ENCODE data around the gene SDHAF4.

Gene SDHAF4

GRCh38 chr6:70566751-70567382, at the start of gene SDHAF4:
Gene SDHAF4, plus strand, starts transcription at chr6:70566930. Its CDS starts 11 bp downstream, at chr6:70566941.
- H3K9me3 ChIP-seq (ENCODE audit: control insufficient read depth in 2 of 2, low read length in 2 of 2) = no peaks in the 10 kb centered on the region
- peak within 1 kb of the TSS; percentile 67 to 80 for H3K27ac ChIP-seq (ENCODE audit: low read depth in 2 of 2, low read length in 2 of 2)
- H3K9ac ChIP-seq (ENCODE audit: low read depth in 1 of 2, low read length in 2 of 2) = peak within 1 kb of the TSS; percentile 89 to 91

DNA sequence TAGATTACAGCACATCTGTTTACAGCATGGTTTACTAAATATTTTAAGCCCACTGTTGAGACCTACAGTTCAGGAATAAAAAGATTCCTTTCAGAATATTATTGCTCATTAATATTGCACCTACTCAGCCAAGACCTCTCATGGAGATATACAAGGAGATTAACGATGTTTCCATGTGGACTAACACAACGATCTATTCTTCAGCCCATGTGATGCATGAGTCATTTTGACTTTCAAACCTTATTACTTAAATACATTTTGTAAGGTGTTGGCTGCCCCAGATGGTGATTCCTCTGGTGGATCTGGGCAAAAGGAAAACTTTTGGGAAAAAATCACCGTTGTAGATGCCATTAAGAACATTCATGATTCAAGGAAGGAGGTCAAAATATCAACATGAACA, 48.0 kb upstream of the SDHAF4 start:
- no peaks in the 10 kb centered on the region for H3K9me3 ChIP-seq (ENCODE audit: control insufficient read depth in 2 of 2, low read length in 2 of 2)
- no peak overlapping the region for H3K27ac ChIP-seq (ENCODE audit: low read depth in 2 of 2, low read length in 2 of 2)
- no peak overlapping the region for H3K9ac ChIP-seq (ENCODE audit: low read depth in 1 of 2, low read length in 2 of 2)

More at GRCh38 chr6:70566751-70567382, at the start of gene SDHAF4:
- H3K4me1 ChIP-seq (ENCODE audit: control insufficient read depth in 2 of 2, insufficient read depth in 2 of 2, low read length in 2 of 2) = peaks cover 0 to 6% of the 10 kb centered on the region in 2 donors
- peak within 1 kb of the TSS; percentile 82 to 83 for H3K4me3 ChIP-seq (ENCODE audit: low read length in 2 of 2)
- no peaks in the 10 kb centered on the region for H3K27me3 ChIP-seq (ENCODE audit: control insufficient read depth in 2 of 2, insufficient read depth in 2 of 2, low read length in 2 of 2)
- H3K36me3 ChIP-seq (ENCODE audit: control insufficient read depth in 2 of 2, insufficient read depth in 2 of 2, low read length in 2 of 2) = no peaks in the 10 kb centered on the region

DNA sequence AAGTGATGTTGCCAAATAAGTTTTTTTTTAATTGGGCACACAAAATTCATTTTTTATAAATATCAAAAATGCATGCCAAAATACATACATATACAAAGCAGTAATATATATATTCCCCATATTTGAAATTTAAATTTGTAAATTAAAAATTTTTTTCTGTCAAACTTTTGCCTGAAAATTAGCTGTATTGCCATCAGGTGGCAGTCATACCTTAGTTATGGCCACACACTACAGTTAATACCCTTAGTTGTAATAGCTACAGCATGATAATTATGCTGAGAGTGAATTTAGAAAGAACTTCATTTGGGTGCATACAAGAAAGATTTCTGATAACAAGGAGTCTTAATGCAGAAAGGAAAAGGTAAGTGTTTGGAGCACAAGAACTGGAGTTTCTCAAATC, 46.2 kb upstream of the SDHAF4 start:
- Histone ChIP-seq H3K27ac (ENCODE audit: low read depth in 2 of 2, low read length in 2 of 2) (no peak overlapping the region), H3K4me3 (ENCODE audit: low read length in 2 of 2) (no peak overlapping the region), H3K4me1 (ENCODE audit: control insufficient read depth in 2 of 2, insufficient read depth in 2 of 2, low read length in 2 of 2) (no peaks in the 10 kb centered on the region), H3K36me3 (ENCODE audit: control insufficient read depth in 2 of 2, insufficient read depth in 2 of 2, low read length in 2 of 2) (peaks cover 2 to 4% of the 10 kb centered on the region in 2 donors), H3K27me3 (ENCODE audit: control insufficient read depth in 2 of 2, insufficient read depth in 2 of 2, low read length in 2 of 2) (no peaks in the 10 kb centered on the region), H3K9ac (ENCODE audit: low read depth in 1 of 2, low read length in 2 of 2) (no peak overlapping the region), H3K9me3 (ENCODE audit: control insufficient read depth in 2 of 2, low read length in 2 of 2) (no peaks in the 10 kb centered on the region)

More for the DNA sequence above, 48.0 kb upstream of the SDHAF4 start:
- Histone ChIP-seq H3K27me3 (ENCODE audit: control insufficient read depth in 2 of 2, insufficient read depth in 2 of 2, low read length in 2 of 2) (no peaks in the 10 kb centered on the region), H3K4me3 (ENCODE audit: low read length in 2 of 2) (no peak overlapping the region), H3K4me1 (ENCODE audit: control insufficient read depth in 2 of 2, insufficient read depth in 2 of 2, low read length in 2 of 2) (no peaks in the 10 kb centered on the region), H3K36me3 (ENCODE audit: control insufficient read depth in 2 of 2, insufficient read depth in 2 of 2, low read length in 2 of 2) (peaks cover under 1 to 4% of the 10 kb centered on the region in 2 donors)

- Histone ChIP-seq H3K9me3 (ENCODE audit: control insufficient read depth in 2 of 2, low read length in 2 of 2) (no peaks in the 10 kb centered on the region), H3K27ac (ENCODE audit: low read depth in 2 of 2, low read length in 2 of 2) (no peak overlapping the region), H3K9ac (ENCODE audit: low read depth in 1 of 2, low read length in 2 of 2) (no peak overlapping the region), H3K36me3 (ENCODE audit: control insufficient read depth in 2 of 2, insufficient read depth in 2 of 2, low read length in 2 of 2) (peaks cover 8 to 14% of the 10 kb centered on the region in 2 donors), H3K27me3 (ENCODE audit: control insufficient read depth in 2 of 2, insufficient read depth in 2 of 2, low read length in 2 of 2) (no peaks in the 10 kb centered on the region), H3K4me1 (ENCODE audit: control insufficient read depth in 2 of 2, insufficient read depth in 2 of 2, low read length in 2 of 2) (no peaks in the 10 kb centered on the region), H3K4me3 (ENCODE audit: low read length in 2 of 2) (no peak overlapping the region)
These were observed 41.9 kb upstream of the SDHAF4 start for GRCh38 chr6:70524721-70525286.

- no peak overlapping the region for H3K27ac ChIP-seq (ENCODE audit: low read depth in 2 of 2, low read length in 2 of 2)
- no peak overlapping the region for H3K4me3 ChIP-seq (ENCODE audit: low read length in 2 of 2)
- H3K36me3 ChIP-seq (ENCODE audit: control insufficient read depth in 2 of 2, insufficient read depth in 2 of 2, low read length in 2 of 2) = peaks cover 10 to 14% of the 10 kb centered on the region in 2 donors
- no peaks in the 10 kb centered on the region for H3K4me1 ChIP-seq (ENCODE audit: control insufficient read depth in 2 of 2, insufficient read depth in 2 of 2, low read length in 2 of 2)
- H3K9me3 ChIP-seq (ENCODE audit: control insufficient read depth in 2 of 2, low read length in 2 of 2) = no peaks in the 10 kb centered on the region
- no peaks in the 10 kb centered on the region for H3K27me3 ChIP-seq (ENCODE audit: control insufficient read depth in 2 of 2, insufficient read depth in 2 of 2, low read length in 2 of 2)
- no peak overlapping the region for H3K9ac ChIP-seq (ENCODE audit: low read depth in 1 of 2, low read length in 2 of 2)
These were observed 39.5 kb upstream of the SDHAF4 start for GRCh38 chr6:70527071-70527737.

GRCh38 chr6:70530023-70530422, 36.7 kb upstream of the SDHAF4 start:
- Histone ChIP-seq H3K4me1 (ENCODE audit: control insufficient read depth in 2 of 2, insufficient read depth in 2 of 2, low read length in 2 of 2) (no peaks in the 10 kb centered on the region), H3K27me3 (ENCODE audit: control insufficient read depth in 2 of 2, insufficient read depth in 2 of 2, low read length in 2 of 2) (no peaks in the 10 kb centered on the region), H3K36me3 (ENCODE audit: control insufficient read depth in 2 of 2, insufficient read depth in 2 of 2, low read length in 2 of 2) (peaks cover 10 to 12% of the 10 kb centered on the region in 2 donors), H3K9me3 (ENCODE audit: control insufficient read depth in 2 of 2, low read length in 2 of 2) (no peaks in the 10 kb centered on the region), H3K4me3 (ENCODE audit: low read length in 2 of 2) (no peak overlapping the region), H3K27ac (ENCODE audit: low read depth in 2 of 2, low read length in 2 of 2) (no peak overlapping the region), H3K9ac (ENCODE audit: low read depth in 1 of 2, low read length in 2 of 2) (no peak overlapping the region)

GRCh38 chr6:70531133-70531532, 35.6 kb upstream of the SDHAF4 start:
- H3K4me1 ChIP-seq (ENCODE audit: control insufficient read depth in 2 of 2, insufficient read depth in 2 of 2, low read length in 2 of 2) = no peaks in the 10 kb centered on the region
- H3K9me3 ChIP-seq (ENCODE audit: control insufficient read depth in 2 of 2, low read length in 2 of 2) = no peaks in the 10 kb centered on the region
- H3K36me3 ChIP-seq (ENCODE audit: control insufficient read depth in 2 of 2, insufficient read depth in 2 of 2, low read length in 2 of 2) = peaks cover 8 to 10% of the 10 kb centered on the region in 2 donors
- no peak overlapping the region for H3K9ac ChIP-seq (ENCODE audit: low read depth in 1 of 2, low read length in 2 of 2)
- H3K27ac ChIP-seq (ENCODE audit: low read depth in 2 of 2, low read length in 2 of 2) = no peak overlapping the region
- H3K4me3 ChIP-seq (ENCODE audit: low read length in 2 of 2) = no peak overlapping the region
- H3K27me3 ChIP-seq (ENCODE audit: control insufficient read depth in 2 of 2, insufficient read depth in 2 of 2, low read length in 2 of 2) = no peaks in the 10 kb centered on the region

- H3K9me3 ChIP-seq (ENCODE audit: control insufficient read depth in 2 of 2, low read length in 2 of 2) = no peaks in the 10 kb centered on the region
- no peak overlapping the region for H3K27ac ChIP-seq (ENCODE audit: low read depth in 2 of 2, low read length in 2 of 2)
- H3K36me3 ChIP-seq (ENCODE audit: control insufficient read depth in 2 of 2, insufficient read depth in 2 of 2, low read length in 2 of 2) = peaks cover 14 to 21% of the 10 kb centered on the region in 2 donors
- no peak overlapping the region for H3K4me3 ChIP-seq (ENCODE audit: low read length in 2 of 2)
- no peaks in the 10 kb centered on the region for H3K27me3 ChIP-seq (ENCODE audit: control insufficient read depth in 2 of 2, insufficient read depth in 2 of 2, low read length in 2 of 2)
- H3K9ac ChIP-seq (ENCODE audit: low read depth in 1 of 2, low read length in 2 of 2) = no peak overlapping the region
- H3K4me1 ChIP-seq (ENCODE audit: control insufficient read depth in 2 of 2, insufficient read depth in 2 of 2, low read length in 2 of 2) = no peaks in the 10 kb centered on the region
These were observed 29.5 kb upstream of the SDHAF4 start for GRCh38 chr6:70537266-70537665.

DNA sequence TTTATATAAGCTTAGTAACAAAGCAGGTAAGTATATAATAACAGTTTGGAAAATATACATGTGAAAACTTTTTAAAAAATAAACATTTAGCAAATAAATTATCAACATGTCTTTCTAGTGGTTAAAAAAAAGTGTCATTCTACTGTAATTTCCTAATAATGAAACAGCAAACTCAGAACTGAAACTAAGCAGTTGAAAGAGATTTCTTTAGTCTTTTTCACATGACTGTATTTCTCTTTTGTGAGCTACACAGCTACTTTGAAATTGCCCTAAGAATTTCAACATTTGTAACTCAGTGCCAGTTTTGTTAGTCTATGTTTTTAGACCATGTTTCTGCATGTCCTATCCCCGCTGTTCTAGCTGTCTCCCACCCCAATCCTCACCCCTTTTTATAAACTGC, 28.4 kb upstream of the SDHAF4 start:
- Histone ChIP-seq H3K27me3 (ENCODE audit: control insufficient read depth in 2 of 2, insufficient read depth in 2 of 2, low read length in 2 of 2) (no peaks in the 10 kb centered on the region), H3K9ac (ENCODE audit: low read depth in 1 of 2, low read length in 2 of 2) (no peak overlapping the region), H3K4me1 (ENCODE audit: control insufficient read depth in 2 of 2, insufficient read depth in 2 of 2, low read length in 2 of 2) (no peaks in the 10 kb centered on the region), H3K9me3 (ENCODE audit: control insufficient read depth in 2 of 2, low read length in 2 of 2) (no peaks in the 10 kb centered on the region), H3K36me3 (ENCODE audit: control insufficient read depth in 2 of 2, insufficient read depth in 2 of 2, low read length in 2 of 2) (peaks cover 17 to 24% of the 10 kb centered on the region in 2 donors), H3K27ac (ENCODE audit: low read depth in 2 of 2, low read length in 2 of 2) (no peak overlapping the region), H3K4me3 (ENCODE audit: low read length in 2 of 2) (no peak overlapping the region)

DNA sequence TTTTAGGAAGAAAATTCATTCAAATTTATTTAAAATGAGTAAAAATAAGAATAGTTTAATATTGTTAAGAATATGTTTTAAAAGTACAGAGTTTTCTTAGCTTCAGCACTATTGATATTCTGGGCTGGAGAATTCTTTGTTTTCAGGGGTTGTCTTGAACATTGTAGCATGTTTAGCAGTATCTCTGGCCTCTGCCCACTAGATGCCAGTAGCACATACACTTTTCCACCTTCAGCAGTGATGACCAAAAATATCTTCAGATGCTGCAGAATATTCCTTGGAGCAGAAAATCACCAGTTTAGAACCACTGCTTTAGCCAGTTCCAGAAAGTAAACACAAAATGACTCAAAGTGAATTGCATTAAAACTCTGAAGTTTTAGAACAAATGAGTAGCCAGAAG, 19.4 kb upstream of the SDHAF4 start:
- Histone ChIP-seq H3K9ac (ENCODE audit: low read depth in 1 of 2, low read length in 2 of 2) (no peak overlapping the region), H3K27ac (ENCODE audit: low read depth in 2 of 2, low read length in 2 of 2) (no peak overlapping the region), H3K4me3 (ENCODE audit: low read length in 2 of 2) (no peak overlapping the region), H3K9me3 (ENCODE audit: control insufficient read depth in 2 of 2, low read length in 2 of 2) (no peaks in the 10 kb centered on the region), H3K36me3 (ENCODE audit: control insufficient read depth in 2 of 2, insufficient read depth in 2 of 2, low read length in 2 of 2) (peaks cover 6 to 11% of the 10 kb centered on the region in 2 donors), H3K4me1 (ENCODE audit: control insufficient read depth in 2 of 2, insufficient read depth in 2 of 2, low read length in 2 of 2) (no peaks in the 10 kb centered on the region), H3K27me3 (ENCODE audit: control insufficient read depth in 2 of 2, insufficient read depth in 2 of 2, low read length in 2 of 2) (no peaks in the 10 kb centered on the region)

Measured in mucosa of rectum (tissue), 2 donors.